SHP77 (cell line): ENCODE data around the gene MEPE.

Experiments used
- DNase-seq, 2 experiments: peaks; one replicate each; lab custom pipeline; 2025; lab: John Stamatoyannopoulos, UW

MEPE gene

DNA sequence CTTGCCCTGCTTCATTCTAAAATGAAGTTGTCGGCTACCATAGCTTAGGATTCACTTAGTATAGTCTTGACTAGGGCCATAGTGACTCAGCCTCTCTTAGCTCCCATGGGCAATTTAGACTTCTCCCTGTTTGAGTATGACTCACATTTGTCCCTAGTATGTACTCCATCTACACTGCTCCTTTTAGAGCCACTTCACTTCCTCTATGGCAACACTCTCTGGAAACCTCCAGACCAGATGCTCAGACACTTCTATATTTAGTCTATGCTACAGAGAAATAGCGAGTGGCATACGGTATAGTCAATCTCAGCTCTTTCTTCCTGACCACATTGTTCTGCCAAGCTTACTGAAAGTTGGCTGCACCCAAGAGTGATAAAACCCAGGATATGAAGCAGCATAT is 11.2 kb downstream of the MEPE start:
- peak in 1 of 2 experiments; percentile 56 for DNase-seq

GRCh38 chr4:87844452-87844851 is 11.7 kb downstream of the MEPE start:
- no peak for DNase-seq

GRCh38 chr4:87846226-87846625 is 13.5 kb downstream of the MEPE start:
- DNase-seq = no peak

DNA sequence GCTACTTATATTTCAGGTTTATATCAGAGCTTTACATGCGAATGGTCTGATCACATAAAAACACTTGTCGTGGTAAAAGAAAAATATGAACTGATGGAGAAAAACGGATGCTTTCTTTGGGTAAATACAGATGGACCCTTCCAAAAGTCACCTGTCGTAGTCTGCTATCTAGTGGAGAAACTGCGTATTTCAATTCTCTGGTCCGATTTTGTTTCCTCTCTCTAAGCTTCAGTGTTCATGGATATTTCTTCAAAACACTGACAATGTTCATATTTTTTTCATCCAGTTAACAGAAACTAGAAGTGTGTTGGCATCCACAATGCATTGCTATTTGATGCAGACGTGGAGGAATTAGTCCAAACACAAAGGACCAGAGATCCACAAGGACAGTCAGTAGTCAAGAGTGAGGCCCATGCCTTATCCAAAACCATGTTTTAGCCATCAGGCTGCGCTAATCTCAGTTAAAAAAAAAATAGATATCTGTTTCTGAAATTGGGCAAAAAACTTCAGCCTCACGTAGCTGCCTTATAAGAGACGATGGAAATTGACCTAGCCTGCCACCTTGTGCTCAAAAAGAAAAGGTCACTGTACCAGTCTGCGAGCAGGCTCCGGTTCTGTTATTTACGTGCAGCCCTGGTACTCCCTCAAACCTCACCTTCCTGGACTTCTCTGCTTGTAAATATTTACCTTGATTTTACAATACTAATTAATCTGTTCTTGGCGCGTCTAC is 16.0 kb downstream of the MEPE start:
- DNase-seq = peak; percentile 50 to 70

- no peak for DNase-seq
Observed at GRCh38 chr4:87849612-87850011, 16.8 kb downstream of the MEPE start.

DNA sequence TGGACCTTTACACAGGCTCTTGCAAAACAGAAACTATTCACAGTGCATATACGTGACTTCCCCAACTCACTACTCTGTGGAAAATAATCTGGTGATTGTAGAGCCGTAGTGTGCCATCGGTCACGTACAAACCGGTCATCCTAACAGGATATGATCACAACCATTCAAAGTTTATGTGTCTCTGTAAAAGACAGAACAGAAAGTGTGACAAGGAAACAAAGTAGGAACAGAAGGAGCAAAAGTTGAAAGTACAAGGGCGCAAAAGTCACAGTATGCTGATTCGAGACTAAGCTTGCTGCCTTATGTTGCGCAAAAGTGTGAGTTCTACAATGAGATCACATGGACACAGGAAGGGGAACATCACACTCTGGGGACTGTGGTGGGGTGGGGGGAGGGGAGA is 18.6 kb downstream of the MEPE start:
- DNase-seq = no peak

GRCh38 chr4:87851953-87852352 is 19.2 kb downstream of the MEPE start:
- no peak for DNase-seq

- DNase-seq = peak; percentile 39 to 61
Observed at GRCh38 chr4:87853108-87853507, 20.3 kb downstream of the MEPE start.

DNA sequence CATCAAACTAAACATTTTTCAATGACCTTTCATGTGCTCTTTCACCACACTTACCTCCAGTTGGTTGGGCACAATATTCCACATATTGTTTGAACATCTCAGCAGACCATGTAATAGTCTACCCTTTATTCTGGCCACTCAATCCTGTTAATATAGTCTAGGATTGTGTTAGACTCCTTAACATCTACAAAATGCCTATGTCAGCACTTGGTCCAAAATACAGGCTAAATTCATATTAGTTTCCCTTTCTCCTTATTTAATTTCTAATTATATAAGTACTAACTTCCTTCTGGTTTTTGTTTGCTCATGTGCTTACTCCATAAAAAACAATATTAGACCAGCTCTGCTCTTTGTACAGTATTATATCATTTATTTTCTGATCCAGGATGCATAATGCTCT is 21.1 kb downstream of the MEPE start:
- no peak for DNase-seq

DNA sequence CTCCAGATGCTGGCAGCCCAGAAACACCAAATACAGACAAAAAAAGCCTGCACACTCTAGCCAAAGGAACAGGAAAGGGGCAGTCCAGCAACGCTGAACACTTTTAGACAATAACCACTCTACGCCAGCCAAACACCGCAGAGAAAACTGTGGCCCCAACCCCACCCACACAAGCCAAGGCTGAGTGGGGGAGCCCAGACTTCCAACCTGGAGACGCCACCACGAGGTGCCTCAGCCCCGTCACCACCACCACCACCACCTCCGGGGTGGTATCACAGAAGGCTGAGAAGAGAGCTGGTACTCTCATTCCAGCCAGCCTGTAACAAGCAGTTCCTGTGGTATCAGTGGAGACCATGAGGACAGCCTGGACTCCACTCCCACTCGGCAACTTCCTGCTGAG is 22.8 kb downstream of the MEPE start:
- DNase-seq = no peak

- DNase-seq = no peak
Observed at GRCh38 chr4:87856816-87857215, 24.0 kb downstream of the MEPE start.

DNA sequence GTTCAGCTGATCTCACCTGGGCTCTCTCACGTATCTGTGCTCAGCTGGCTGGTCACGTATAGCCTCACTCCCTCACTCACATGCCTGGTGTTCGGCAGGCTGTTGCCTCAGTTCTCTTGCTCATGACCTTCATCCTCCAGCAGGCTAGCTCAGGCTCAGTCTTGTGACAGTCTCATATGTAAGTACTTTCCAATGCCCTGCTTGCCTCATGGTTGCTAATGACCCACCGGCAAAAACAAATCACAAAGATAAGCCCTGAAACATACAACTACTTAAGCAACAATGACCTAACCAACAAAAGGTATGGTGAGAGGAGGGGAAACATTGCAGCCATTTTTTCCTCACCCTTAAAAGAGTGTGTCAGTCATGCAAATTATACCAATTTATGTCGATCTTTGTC is 25.0 kb downstream of the MEPE start:
- DNase-seq = no peak

DNA sequence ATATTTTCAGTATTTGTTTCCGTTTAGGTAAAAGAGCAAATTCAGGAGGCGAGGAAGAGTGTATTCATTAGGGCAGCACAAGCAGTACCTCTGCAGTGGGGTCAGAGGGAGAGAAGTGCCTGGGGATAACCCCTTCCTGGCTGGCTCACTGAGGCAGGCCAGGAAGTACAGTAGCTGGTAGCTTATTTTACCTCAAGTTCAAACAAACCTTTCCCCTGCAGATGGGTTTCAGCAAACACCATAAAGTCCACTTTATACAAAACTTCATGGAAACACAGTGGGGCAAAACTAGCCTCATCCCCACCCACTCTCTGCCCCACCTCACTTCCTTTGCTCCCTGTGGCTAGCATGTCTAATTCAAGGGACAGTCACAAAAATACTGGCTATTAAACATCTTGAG is 29.5 kb downstream of the MEPE start:
- DNase-seq = no peak

GRCh38 chr4:87863486-87863885 is 30.7 kb downstream of the MEPE start:
- DNase-seq = no peak

- no peak for DNase-seq
Observed at GRCh38 chr4:87864321-87864720, 31.6 kb downstream of the MEPE start.

- DNase-seq = no peak
Observed at GRCh38 chr4:87865288-87865687, 32.5 kb downstream of the MEPE start.

DNA sequence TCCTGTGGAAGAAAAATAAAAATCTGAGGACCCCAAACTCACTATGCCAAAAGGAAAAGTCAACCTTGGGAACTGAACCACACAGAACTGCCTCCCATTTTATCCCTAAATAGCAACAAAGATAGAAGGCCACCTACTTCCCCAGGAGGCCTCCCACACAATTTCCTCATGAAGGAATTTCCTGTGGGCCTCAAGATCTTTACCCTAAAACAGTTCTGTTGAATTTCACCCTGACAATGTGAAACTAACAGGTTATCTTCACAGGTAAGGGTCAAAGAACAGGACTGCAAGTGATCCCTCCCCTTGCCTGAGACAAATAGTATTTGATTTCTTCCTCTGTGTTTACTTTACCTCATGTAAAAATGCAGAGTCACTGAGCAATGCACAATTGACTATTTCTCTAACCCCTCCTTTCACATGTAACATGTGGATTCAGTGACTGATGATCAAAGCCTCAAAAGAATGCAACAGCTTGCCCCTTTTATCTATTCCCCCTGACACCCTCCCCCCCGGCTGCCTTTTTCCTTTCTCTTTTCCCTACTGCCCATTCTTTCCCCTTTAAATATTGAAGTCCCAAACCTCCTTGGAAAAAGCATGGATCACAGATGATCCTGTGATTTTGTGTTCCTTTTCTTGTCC is 33.3 kb downstream of the MEPE start:
- DNase-seq = no peak

DNA sequence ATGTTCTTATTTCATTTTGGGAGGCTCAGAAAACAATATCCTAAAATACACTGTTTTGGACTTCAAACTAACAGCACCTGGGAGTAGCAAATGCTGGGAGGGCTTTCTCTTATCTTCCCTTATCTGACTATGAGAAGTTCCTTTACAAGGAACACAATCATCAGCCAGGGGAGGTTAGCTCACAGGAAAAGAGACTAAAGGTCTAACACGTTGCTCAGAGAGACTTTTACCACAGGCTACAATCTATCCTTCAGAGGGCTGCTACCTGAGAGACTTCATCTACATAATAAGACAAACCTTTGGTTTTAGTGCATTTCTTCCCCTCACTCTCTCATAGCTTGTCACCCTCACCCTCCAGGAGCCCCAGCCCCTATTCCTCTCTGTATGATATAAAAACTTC is 35.8 kb downstream of the MEPE start:
- no peak for DNase-seq

DNA sequence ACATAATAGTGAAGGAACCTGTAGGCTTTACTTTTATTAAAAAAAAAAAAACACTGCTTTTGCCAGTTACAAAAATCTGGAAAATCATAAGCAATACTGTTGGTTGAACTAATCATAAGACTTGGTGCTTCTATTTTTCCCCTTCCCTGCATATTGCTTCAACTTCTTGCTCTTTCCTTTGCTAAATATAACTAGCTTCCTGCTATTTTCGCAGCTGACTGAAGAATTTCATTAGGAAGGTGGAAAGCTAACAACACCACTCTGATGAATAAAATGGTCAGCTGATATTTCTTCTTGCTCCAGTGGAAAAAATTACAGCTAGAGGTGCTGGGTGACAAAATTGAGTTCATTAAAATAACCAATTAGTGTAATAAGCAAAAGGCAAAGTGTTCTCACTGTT is 39.3 kb downstream of the MEPE start:
- no peak for DNase-seq

DNA sequence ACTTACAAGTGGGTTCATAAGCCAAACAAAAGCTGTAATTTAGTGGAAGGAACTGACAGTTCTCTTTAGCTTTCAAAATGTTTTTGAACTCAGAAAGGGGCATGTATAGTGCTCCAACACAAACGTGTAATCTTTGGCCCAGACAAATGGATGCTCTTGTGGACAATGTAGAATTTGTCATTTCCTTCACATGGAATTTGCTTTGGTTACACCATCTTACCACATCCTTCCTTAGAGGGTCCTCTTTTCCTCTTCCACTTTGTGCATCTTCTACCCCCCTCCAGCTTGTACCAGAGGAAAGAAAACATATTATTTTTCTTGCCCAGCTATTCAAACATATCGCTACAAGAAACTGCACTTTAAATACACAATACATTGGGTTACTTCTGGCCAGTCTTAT is 42.4 kb downstream of the MEPE start:
- no peak for DNase-seq

DNA sequence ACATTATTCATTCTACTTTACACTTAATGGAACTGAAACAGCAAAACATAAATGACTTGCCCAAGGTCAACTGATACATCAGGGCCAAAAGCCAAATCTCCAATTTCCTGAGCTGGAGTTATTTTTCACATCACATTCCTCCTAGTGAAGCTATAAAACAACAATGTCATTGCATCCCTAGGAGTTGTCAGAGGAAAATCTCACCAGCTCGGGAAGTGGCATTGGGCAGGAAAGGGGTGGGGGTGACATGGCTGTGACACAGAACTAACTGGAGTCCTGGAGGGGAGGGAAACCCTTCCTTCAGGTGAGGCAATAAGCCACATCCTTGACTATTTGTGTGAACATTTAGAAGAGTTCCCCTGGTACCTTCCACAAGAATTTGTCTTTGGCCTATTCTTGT is 47.3 kb downstream of the MEPE start:
- DNase-seq = no peak

- no peak for DNase-seq
Observed at GRCh38 chr4:87881115-87881514, 48.3 kb downstream of the MEPE start.

GRCh38 chr4:87882321-87882720 is 49.6 kb downstream of the MEPE start:
- no peak for DNase-seq

DNA sequence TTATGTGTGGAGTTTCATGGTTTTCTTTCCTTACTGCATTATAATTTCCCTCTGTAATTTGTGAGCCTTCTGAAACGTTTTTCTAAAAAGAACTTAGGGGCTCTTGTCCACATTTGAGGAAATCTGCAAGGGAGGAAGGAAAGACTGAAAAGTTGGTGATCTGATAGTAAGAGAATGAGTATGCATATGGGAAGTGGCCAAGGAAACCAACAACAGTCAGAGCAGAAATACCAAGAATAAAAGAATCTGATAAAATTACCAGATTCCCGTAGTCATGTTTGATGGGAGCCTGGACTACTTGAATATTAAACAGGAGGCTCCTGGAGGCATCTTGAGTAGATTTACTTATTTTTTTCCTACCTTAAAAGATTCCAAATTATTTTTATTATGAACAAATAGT is 50.1 kb downstream of the MEPE start:
- DNase-seq = no peak
